ENCODE results near the gene CASK.
"Not testable (repeated sequence)": the region's sequence is repeated elsewhere in the genome, so short reads cannot be mapped to it uniquely, and the experiment has no call there.

The CASK gene

DNA sequence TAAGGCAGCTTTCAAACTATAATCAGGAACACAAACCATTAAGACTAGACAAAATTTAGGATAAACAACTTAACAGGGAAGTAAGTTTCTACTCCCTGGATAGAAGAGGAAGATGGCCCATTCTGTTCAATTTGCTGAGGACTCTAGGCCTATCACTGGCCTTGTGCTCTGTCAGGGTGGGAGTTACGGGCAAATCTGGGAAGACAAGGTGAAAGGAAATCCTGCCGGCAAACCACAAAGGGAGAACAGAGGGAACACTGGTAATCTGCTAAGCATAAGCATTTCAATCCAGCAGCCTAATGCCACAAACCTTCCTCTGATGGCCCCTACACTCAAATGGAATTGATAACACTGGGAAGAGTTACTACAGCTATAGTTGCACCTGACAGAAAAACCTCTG is 191.1 kb downstream of the CASK start:
- DNase-seq (ENCODE audit: low spot score) = no peak

- DNase-seq (ENCODE audit: low spot score) = no peak
These were observed 193.3 kb downstream of the CASK start for GRCh38 chrX:41730081-41730480.

DNA sequence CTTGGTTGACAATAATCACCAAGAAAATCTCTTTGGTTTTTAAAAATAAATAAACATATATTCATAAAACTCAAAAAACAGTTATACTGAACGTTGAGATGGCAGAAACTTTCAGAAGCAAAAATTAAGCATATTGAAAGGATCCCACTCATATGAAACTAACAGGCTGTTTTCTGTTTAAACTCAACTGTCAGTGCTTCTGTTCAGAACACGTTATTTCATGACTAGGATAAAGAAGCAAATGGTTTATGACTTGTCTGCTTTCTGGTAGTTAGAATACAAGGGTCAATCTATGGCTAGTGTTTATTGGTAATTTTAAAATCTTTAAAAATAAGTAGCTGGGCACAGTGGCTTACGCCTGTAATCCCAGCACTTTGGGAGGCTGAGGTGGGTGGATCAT is 195.2 kb downstream of the CASK start:
- no peak for DNase-seq (ENCODE audit: low spot score)

DNA sequence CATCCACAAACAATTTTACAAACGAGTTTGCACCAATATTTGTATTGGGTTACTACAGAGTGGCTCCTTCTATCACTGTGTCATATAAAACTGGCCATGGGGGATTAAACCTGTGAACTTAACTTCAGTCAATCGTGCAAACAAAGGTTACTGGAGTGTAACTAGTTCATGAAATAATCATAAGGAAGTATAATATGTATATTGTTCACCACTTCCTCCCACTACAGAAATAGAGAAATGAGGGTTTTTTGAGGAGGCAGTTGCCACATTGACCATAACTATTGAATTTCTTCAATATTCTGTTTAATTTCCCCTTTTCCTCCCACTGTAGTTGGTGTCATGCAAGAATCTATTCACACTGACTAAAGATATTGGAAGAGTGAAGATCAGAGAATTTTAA is 199.5 kb downstream of the CASK start, which contains the start of gene GPR82:
Gene GPR82 (plus strand): TSS at position 356 of the 400 bp plus-strand sequence. CDS start 2,846 bp downstream, outside the sequence.
- peak; percentile 5 for DNase-seq (ENCODE audit: low spot score)

DNA sequence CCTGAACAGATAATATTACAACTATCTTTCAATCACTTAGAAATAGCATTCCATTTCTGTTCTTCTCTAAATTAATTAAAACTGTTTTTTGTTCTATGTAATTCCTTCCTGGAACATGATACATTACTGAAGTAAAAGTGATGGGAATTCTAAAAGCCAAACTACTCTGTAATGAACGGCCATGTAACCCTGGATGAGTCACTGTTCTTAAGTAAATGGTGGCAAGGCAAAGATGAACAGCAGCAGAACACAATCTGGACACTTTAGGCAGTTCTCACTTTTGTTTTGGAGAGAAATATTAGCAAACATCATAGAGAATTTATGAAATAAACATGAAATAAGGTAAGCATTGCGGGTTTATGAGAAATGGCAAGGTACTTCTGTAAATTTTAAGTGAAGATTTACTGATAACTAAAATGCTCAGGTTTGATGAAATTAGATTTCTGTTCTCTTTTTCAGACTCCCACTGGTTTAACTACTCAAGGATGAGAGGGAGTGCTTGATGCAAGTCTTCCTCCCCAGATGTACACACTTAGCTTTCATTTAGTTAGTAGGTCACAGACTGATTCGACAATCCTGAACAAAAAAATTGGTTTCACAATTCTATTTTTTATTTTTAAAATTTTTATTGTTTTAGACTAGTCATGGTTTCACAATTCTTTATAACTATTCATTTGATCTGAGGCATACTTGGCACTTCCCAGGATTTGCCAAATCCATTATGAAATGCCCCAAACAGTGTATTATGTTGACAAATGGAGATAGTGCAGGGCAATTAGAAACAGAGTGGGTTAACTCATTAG is 200.3 kb downstream of the CASK start:
- no peak for DNase-seq (ENCODE audit: low spot score)

DNA sequence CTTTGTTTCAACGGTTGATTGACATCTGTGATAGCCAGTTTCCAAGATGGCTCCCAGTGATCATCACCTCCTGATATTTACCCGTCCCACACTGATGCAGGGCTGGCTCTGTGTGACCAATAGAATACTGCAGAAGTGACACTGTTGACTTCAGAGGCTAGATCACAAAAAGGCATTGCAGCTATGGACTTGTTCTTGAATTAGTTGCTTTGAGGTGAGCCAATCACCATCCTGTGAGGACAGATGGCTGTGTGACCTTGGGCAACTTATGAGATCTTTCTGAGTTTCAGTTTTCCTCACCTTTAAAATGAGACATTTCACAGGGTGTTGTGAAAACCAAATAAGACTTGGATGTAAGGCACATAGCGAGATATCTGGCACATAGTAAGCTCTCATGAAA is 201.1 kb downstream of the CASK start:
- no peak for DNase-seq (ENCODE audit: low spot score)

- DNase-seq (ENCODE audit: low spot score) = no peak
These were observed 201.8 kb downstream of the CASK start for GRCh38 chrX:41721590-41721989.

GRCh38 chrX:41720125-41720779 is 203.1 kb downstream of the CASK start:
- DNase-seq (ENCODE audit: low spot score) = peak; percentile 40

DNA sequence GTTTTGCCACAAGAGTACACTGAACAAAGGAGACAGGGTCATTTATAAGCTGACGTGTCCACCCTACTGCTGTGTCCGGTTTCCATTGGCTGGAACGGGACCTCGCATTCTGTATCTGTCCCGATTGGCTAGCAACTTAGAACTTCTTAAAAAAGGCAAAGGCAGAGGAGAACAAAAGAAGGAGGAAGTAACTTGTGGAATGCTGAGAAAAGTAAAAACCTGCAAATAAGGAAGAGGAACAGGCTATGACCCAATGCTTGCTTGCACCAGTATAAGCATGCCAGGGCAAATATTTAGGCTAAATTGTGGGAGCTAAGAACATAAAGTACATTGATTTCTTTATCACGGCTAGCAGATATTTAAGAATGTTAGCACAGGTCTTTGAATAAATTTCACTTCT is 203.7 kb downstream of the CASK start:
- not testable (repeated sequence) for DNase-seq (ENCODE audit: low spot score)

DNA sequence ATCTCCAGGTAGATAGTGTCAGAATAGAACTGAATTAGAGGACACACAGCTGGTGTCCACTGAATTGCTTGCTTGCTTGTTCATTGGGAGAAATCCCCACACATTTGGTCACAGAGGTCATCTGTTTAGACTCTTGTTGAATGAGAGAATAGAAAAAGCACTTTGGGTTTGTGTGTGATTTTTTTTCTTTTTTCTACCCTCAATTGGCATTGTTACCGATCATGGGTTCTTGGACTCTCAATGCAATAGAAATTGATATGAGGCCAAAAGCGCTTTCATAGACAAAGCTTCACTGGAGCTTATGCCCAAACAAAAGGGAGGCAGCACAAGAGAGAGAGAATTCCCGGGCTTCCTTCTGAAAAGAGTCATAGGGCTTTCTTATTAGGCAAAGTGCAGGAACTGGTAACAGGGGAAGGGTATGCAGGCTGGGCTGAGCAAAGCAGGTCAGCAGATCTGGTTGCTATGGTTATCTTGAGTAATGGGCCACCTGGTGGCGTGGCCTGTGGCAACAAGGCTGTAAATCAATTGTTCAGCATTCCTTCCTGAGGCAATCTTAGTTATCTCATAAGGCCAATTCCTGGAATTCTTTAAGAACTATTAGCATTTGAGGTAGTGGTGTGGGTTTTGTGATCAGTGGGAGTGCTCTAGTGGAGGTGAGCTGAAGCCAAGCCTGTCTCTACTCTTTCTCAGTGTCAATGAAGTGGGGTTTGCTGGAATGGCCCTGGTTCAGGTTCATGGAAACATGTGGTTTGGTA is 204.7 kb downstream of the CASK start:
- no peak for DNase-seq (ENCODE audit: low spot score)

- no peak for DNase-seq (ENCODE audit: low spot score)
These were observed 206.4 kb downstream of the CASK start for GRCh38 chrX:41716767-41717473.

DNA sequence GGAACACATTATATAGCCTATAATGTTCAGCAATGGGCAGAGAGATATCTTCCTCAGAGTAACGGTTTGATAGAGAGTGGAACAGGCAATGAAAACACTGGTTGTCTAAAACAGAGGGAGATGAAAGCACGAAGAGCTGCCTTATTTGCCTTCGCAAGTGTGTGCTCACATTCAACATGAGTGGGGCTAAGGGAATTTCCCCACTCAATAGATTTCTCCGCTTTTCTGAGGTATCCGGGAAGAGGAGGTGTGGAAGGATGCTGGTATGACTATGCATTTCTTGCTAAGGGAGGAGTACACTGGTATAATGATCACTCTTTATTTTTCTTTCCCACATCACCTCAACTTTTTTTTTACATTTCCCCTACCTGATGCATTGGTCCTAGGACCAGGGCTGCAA is 207.1 kb downstream of the CASK start:
- DNase-seq (ENCODE audit: low spot score) = no peak

GRCh38 chrX:41711021-41711667 is 212.2 kb downstream of the CASK start:
- DNase-seq (ENCODE audit: low spot score) = no peak

DNA sequence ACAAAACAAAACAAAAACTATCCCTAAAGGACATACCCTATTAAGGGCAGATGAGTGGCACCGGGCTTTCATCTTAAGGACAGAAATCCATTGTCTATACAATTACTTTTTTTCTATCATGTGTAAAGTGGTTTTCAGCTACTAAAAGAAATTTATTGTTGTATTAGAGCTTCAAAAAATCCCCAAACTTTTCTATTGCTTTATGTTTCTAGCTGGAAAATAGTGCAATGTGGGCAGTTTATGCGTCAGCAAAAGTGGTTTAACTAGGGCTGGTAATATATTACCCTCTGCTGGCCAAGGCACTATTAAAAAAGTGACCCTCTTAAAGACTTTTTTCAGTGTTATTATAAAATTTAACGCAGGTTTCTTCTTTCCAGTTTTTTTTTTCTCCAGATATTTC is 214.9 kb downstream of the CASK start:
- DNase-seq (ENCODE audit: low spot score) = no peak

GRCh38 chrX:41707218-41707617 is 216.1 kb downstream of the CASK start:
- DNase-seq (ENCODE audit: low spot score) = no peak

DNA sequence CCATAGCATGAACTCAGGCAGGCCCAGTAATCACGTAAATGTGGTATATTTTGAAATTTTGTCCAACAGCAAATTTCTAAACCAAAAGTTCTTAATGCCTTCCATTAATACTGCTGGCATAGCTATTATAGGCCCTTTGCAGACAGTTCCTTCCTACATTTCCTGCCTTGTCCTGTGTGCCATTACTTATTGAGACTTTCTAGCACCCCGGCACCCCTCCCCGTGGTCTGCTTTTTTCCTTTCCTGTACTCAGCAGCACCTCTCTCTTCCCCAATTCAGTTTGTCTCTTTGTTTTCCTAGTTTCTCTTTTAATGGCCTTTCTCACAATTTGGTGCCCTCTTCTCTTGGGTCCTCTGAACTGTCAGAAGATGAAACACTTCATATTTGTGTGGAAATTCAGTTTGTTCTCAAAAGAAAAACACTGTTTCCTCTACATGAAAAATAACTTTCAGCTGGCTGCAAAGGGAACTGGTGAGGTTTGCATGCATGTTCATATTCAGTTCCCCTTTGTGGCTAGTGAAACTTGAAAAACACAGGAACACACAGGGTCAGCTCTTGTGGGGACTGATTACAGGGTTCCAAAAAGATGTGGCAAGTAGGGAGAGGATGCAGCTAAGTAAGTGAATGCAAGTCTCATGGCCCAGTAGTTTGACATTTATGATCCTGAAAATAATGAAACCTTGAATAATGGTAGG is 217.5 kb downstream of the CASK start:
- peak; percentile 60 for DNase-seq (ENCODE audit: low spot score)

DNA sequence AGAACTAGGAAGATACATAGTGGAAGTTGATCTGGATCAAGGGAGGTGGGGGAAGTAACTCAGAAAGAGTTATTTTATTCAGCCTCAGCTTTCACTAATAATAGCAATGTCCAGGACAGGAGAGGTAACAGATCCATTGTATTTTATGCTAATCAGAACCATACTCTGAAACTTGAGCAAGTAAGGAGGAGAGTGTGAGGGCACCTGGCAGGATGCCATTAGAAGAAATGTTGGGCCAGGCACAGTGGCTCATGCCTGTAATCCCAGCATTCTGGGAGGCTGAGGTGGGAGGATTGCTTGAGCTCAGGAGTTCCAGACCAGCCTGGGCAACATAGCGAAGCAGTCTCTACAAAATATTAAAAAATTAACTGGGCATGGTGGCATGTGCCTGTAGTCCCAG is 218.3 kb downstream of the CASK start:
- DNase-seq (ENCODE audit: low spot score) = no peak

DNA sequence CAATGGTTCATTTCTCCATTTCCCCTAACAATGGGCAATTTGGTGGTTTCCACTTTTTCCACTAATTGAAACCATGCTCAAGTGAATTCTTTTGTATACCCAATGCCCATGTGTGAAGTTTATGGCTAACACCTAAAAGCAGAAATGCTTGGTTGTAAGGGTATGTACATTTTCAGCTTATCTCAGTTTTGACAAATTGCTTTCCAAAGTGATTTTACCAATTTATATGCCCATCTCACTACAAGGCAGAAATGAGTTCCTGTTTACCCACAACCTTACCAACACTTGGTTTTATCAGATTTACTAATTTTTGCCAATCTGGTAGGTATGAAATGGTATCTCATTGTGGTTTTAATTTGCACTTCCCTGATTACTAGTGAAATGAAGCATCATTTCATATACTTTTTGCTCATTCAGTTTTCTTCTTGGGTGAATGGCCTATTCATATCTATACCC is 219.8 kb downstream of the CASK start:
- DNase-seq (ENCODE audit: low spot score) = no peak

- DNase-seq (ENCODE audit: low spot score) = no peak
These were observed 227.9 kb downstream of the CASK start for GRCh38 chrX:41695426-41695825.

GRCh38 chrX:41693024-41693423 is 230.3 kb downstream of the CASK start:
- no peak for DNase-seq (ENCODE audit: low spot score)

GRCh38 chrX:41692162-41692749 is 231.1 kb downstream of the CASK start:
- no peak for DNase-seq (ENCODE audit: low spot score)
